Heart left ventricle (tissue), 16 donors: ENCODE results near the gene GATC. TPM values are rescaled to one million over a fixed set of nuclear protein-coding genes. Genes with fewer than 3 reads are reported as not detected.

Experiments
- ATAC-seq, 4 donors: fragments of 200-7000 bp; cut with Tn5 transposase; one replicate each; pipeline ENCODE4 v1.9.1; 2020 to 2022; ENCODE audit warnings: moderate library complexity in 4 of 4, mild to moderate bottlenecking in 3 of 4, moderate number of reproducible peaks in 1 of 4
- DNase-seq, 5 donors: peaks; one replicate each; pipeline ENCODE4 v3.0.0-alpha.2; 2020
- H3K27ac ChIP-seq, 12 donors: fragments of 200-600 bp; sonication (generic) in 4 of 12; one replicate each; pipeline versions ENCODE4 v1.5.0 to v1.8.0; 2016 to 2022; ENCODE audit warnings: mild to moderate bottlenecking in 2 of 12
- H3K27me3 ChIP-seq, 9 donors: fragments of 200-600 bp; sonication (generic) in 2 of 9; one replicate each; pipeline versions ENCODE4 v1.5.1 to v1.8.0; 2016 to 2022; ENCODE audit warnings: mild to moderate bottlenecking in 3 of 9
- H3K36me3 ChIP-seq, 9 donors: fragments of 200-600 bp; sonication (generic) in 2 of 9; one replicate each; pipeline versions ENCODE4 v1.5.0 to v1.8.0; 2018 to 2022; ENCODE audit warnings: mild to moderate bottlenecking in 2 of 9
- H3K4me1 ChIP-seq, 12 donors: fragments of 200-600 bp; sonication (generic) in 4 of 12; one replicate each; pipeline versions ENCODE4 v1.5.0 to v1.8.0; 2016 to 2022; ENCODE audit warnings: mild to moderate bottlenecking in 3 of 12
- H3K4me3 ChIP-seq, 12 donors: fragments of 200-600 bp; sonication (generic) in 4 of 12; one replicate each; pipeline versions ENCODE4 v1.5.0 to v1.8.0; 2017 to 2022; ENCODE audit warnings: mild to moderate bottlenecking in 9 of 12, moderate library complexity in 4 of 12
- H3K9me3 ChIP-seq, 12 donors: fragments of 200-600 bp; sonication (generic) in 4 of 12; one replicate each; pipeline versions ENCODE4 v1.5.0 to v1.8.0; 2016 to 2022; ENCODE audit warnings: mild to moderate bottlenecking in 1 of 12
- POLR2A ChIP-seq, 2 donors: fragments of 450-650 bp; IDR thresholded peaks; one replicate each; pipeline ENCODE4 v1.6.1; 2017; ENCODE audit warnings: antibody characterized with exemption in 2 of 2, mild to moderate bottlenecking in 2 of 2, moderate library complexity in 2 of 2
- WGBS, 4 donors: extraction: QIAGEN DNeasy Blood & Tissue Kit in 2 of 4; methylation state at CpG; one replicate each; pipeline versions ENCODE4 v1.1.5 to v1.1.7; 2013 to 2018; 5-methylcytosine and 5-hydroxymethylcytosine counted together
- intact Hi-C, 10 donors: fragments of 100-400 bp; cut with DNase I; formaldehyde crosslinking; loops; one replicate each; pipeline versions ENCODE4 v1.11.1 to v1.14.2; 2022
- polyA plus RNA-seq, 2 donors: library from polyadenylated mRNA; stranded (reverse); fragments of 200-250 nt; gene quantifications; one replicate each; pipeline ENCODE4 v1.2.3, GENCODE V29; 2013
- total RNA-seq, 9 donors: library from RNA; depleted of rRNA in 2 of 9; stranded (reverse); fragments of >200 nt in 2 of 9; fragmentation: NEBNext Ultra II Directional in 3 of 9; extraction: Animal tissue kit (Norgen Biotek cat#: 25700) in 3 of 9; gene quantifications; one replicate each; pipeline versions ENCODE4 v1.1.0 to v1.2.4, GENCODE V29; 2016 to 2023
- TF ChIP-seq, protein P1 (sequence below), 12 donors: fragments of 200-600 bp; sonication (generic) in 4 of 12; IDR thresholded peaks; one replicate each; pipeline versions ENCODE4 v1.5.0 to v1.8.0; 2018 to 2022; ENCODE audit warnings: antibody characterized with exemption in 12 of 12, mild to moderate bottlenecking in 5 of 12
- donor health status: ischemic (EF 13 %, LVEDD 7.1; RV severe dilation, severe dysfunction).
- donor health status: healthy with polysubstance abuse.
- donor health status: DM: no; HTN: yes; CAD: no.
- donor health status: DM: no; HTN: no; CAD: no.
- donor health status: ischemic (EF 25% LVEDD 6.9; RV normal size, moderate dysfunction).
- donor health status: ischemic (EF 25% LVEDD 5.7; RV mildly dilated, moderate dysfunction).
- donor health status: healthy.
- donor health status: DM: yes; HTN: yes; CAD: no.
- donor health status: ischemic (EF 35%, LVEDD 5.7; RV mildly dilated, moderate dysfunction).
- donor health status: nonischemic (EF 11% LVEDD 7.7; RV severe dilation, severe dysfunction).
- donor health status: DM: yes; HTN: yes; CAD: no.
- donor health status: PGD.
- donor health status: ischemic (EF 29% LVEDD 5.4; RV normal size, mild dysfunction).
- donor health status: nonischemic (EF 23%, LVEDD 6.1; RV moderate dilation, normal function).

GATC gene
- total and polyA plus RNA-seq, 11 donors, result 5.4 to 18.0 (median 11.6) TPM

- intact Hi-C loops, result loop anchor here in 1 of 10 donors (10.0 kb wide), 1 partner anchor 103 kb away; no protein-coding TSS in a partner anchor
- WGBS, 4 donors, result 78 to 88% (median 84%) methylated on average over 3 of the region's 3 CpGs
- DNase-seq, result no peak
- H3K4me1 ChIP-seq, result peaks cover 0 to 21% (median 13%) of the 10 kb centered on the region in 12 donors
- H3K27ac ChIP-seq, result no peak overlapping the region
- peaks cover 0 to 100% (median 95%) of the 10 kb centered on the region in 9 donors for H3K36me3 ChIP-seq
- H3K27me3 ChIP-seq, result no peaks in the 10 kb centered on the region
- H3K4me3 ChIP-seq, result no peak overlapping the region
- TF ChIP-seq POLR2A (IDR thresholded peaks at IDR 0.05), result no peak
- TF ChIP-seq, protein P1, sequence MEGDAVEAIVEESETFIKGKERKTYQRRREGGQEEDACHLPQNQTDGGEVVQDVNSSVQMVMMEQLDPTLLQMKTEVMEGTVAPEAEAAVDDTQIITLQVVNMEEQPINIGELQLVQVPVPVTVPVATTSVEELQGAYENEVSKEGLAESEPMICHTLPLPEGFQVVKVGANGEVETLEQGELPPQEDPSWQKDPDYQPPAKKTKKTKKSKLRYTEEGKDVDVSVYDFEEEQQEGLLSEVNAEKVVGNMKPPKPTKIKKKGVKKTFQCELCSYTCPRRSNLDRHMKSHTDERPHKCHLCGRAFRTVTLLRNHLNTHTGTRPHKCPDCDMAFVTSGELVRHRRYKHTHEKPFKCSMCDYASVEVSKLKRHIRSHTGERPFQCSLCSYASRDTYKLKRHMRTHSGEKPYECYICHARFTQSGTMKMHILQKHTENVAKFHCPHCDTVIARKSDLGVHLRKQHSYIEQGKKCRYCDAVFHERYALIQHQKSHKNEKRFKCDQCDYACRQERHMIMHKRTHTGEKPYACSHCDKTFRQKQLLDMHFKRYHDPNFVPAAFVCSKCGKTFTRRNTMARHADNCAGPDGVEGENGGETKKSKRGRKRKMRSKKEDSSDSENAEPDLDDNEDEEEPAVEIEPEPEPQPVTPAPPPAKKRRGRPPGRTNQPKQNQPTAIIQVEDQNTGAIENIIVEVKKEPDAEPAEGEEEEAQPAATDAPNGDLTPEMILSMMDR (IDR thresholded peaks at IDR 0.05), result no peak
- no peak for ATAC-seq
- H3K9me3 ChIP-seq, result no peaks in the 10 kb centered on the region
Measured at GRCh38 chr12:120462099-120462640, 15.9 kb downstream of the GATC start.

- TF ChIP-seq, protein P1 (IDR thresholded peaks at IDR 0.05), result no peak
- no peak for TF ChIP-seq POLR2A (IDR thresholded peaks at IDR 0.05)
- no peak overlapping the region for H3K4me3 ChIP-seq
- peaks cover 0 to 90% (median 85%) of the 10 kb centered on the region in 9 donors for H3K36me3 ChIP-seq
- intact Hi-C loops, result loop anchor here in 1 of 10 donors (10.0 kb wide), 1 partner anchor 101 kb away; no protein-coding TSS in a partner anchor
- H3K4me1 ChIP-seq, result peaks cover 0 to 35% (median 22%) of the 10 kb centered on the region in 12 donors
- ATAC-seq, result no peak
- WGBS, 4 donors, result 84 to 90% (median 85%) methylated on average over 5 of the region's 5 CpGs
- no peaks in the 10 kb centered on the region for H3K9me3 ChIP-seq
- H3K27me3 ChIP-seq, result no peaks in the 10 kb centered on the region
- no peak overlapping the region for H3K27ac ChIP-seq
- no peak for DNase-seq
Measured at GRCh38 chr12:120463712-120464111, 17.5 kb downstream of the GATC start.

GRCh38 chr12:120465756-120466155 lies 19.5 kb downstream of the GATC start:
- H3K36me3 ChIP-seq, result peaks cover 0 to 70% (median 64%) of the 10 kb centered on the region in 9 donors
- TF ChIP-seq POLR2A (IDR thresholded peaks at IDR 0.05), result no peak
- TF ChIP-seq, protein P1 (IDR thresholded peaks at IDR 0.05), result no peak

DNA sequence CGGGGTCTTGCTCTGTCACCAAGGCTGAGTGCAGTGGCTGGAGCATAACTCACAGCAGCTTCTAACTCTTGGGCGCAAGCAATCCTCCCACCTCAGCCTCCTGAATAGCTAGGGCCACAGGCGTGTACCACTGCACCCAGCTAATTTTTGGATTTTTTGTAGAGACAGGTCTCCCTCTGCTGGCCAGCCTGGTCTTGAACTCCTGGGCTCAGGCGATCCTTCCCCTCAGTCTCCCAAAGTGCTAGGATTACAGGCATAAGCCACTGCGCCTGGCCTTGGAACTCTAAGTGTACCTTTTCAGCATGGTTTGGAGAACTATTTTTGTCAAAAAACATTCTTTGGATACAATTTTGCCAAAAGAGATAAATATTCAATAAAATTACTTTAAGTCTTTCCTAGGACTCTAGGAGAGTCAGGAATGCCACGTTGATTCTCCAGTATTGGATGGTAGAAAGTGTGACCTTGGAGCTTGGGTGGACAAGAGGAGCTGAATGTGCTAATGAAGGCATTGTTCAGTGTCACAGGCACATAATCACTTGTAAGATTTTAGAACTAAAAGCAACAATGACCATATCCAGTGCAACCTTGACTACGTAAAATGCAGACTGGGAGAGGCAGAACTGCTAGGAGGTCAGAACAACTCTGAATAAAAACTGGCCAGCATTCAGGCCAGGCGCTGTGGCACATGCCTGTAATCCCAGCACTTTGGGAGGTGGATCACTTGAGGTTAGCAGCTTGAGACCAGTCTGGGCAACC lies 20.5 kb downstream of the GATC start:
- Histone ChIP-seq H3K27ac (peak overlapping the region in 1 of 12 donors; percentile 34), H3K4me3 (no peak overlapping the region), H3K4me1 (peaks cover 0 to 45% (median 31%) of the 10 kb centered on the region in 12 donors), H3K27me3 (no peaks in the 10 kb centered on the region), H3K9me3 (no peaks in the 10 kb centered on the region), H3K36me3 (peaks cover 0 to 60% (median 54%) of the 10 kb centered on the region in 9 donors)
- TF ChIP-seq, protein P1 (IDR thresholded peaks at IDR 0.05), result peak in 11 of 12 donors; percentile 24 to 57 (median 41)
- no peak for TF ChIP-seq POLR2A (IDR thresholded peaks at IDR 0.05)
- DNase-seq, result peak in 3 of 5 donors; percentile 28 to 45 (median 30)
- 60 to 62% (median 61%) methylated on average over 8 of the region's 8 CpGs for WGBS, 4 donors
- no peak for ATAC-seq
- intact Hi-C loops, result loop anchor here in 1 of 10 donors (10.0 kb wide), 1 partner anchor 98 kb away; no protein-coding TSS in a partner anchor

More at GRCh38 chr12:120465756-120466155, 19.5 kb downstream of the GATC start:
- DNase-seq (no peak), ATAC-seq (no peak)
- 40 to 52% (median 48%) methylated on average over 5 of the region's 5 CpGs for WGBS, 4 donors
- peaks cover 0 to 45% (median 29%) of the 10 kb centered on the region in 12 donors for H3K4me1 ChIP-seq
- no peak overlapping the region for H3K27ac ChIP-seq
- no peaks in the 10 kb centered on the region for H3K27me3 ChIP-seq
- intact Hi-C loops, result loop anchor here in 1 of 10 donors (10.0 kb wide), 1 partner anchor 99 kb away; no protein-coding TSS in a partner anchor
- H3K9me3 ChIP-seq, result no peaks in the 10 kb centered on the region
- no peak overlapping the region for H3K4me3 ChIP-seq
